ENCODE measurements around the gene SPTLC1.
"Not testable (repeated sequence)": the region's sequence is repeated elsewhere in the genome, so short reads cannot be mapped to it uniquely, and the experiment has no call there.

The SPTLC1 gene

DNA sequence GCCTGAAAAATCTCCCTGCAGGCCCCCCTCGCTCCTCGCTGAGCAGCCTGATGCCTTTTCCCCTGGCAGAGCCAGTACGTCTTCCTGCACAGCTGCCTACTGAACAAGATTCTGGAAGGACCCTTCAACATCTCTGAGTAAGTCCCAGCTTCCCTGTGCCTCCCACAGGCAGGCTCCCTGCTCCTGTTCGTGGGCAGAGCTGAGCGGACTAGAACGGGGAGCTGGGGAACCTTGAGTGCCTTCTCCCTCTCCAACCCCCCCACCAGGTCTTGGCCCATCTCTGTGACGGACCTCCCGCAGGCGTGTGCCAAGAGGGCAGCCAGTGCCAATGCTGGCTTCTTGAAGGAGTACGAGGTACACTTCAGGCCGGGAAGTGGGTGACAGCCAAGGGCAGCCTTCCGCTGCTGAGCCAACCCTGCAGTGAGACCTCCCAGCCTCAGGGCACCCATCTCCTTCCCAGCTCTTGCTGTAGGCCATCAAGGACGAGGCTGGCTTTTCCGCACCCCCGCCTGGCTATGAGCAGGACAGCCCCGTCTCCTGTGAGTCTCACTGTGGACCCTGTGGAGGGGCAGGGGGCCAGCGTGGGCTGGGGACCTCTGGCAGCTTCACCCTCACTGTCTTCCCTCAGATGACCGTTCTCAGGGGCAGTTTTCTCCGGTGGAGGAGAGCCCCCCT lies 21.1 kb upstream of the SPTLC1 start:
- Mint-ChIP-seq H3K36me3 (ENCODE audit: insufficient read depth) (peaks cover 12% of the 10 kb centered on the region), H3K4me1 (peaks cover 45% of the 10 kb centered on the region), H3K27me3 (peaks cover 23% of the 10 kb centered on the region), H3K27ac (ENCODE audit: low read depth) (no peak overlapping the region), H3K4me3 (no peak overlapping the region), H3K9me3 (peaks cover 3% of the 10 kb centered on the region)
- ATAC-seq (replicated peaks; ENCODE audit: extremely low read depth, poor library complexity, severe bottlenecking): no peak
- DNase-seq (ENCODE audit: low spot score in 2 of 2): no peak

DNA sequence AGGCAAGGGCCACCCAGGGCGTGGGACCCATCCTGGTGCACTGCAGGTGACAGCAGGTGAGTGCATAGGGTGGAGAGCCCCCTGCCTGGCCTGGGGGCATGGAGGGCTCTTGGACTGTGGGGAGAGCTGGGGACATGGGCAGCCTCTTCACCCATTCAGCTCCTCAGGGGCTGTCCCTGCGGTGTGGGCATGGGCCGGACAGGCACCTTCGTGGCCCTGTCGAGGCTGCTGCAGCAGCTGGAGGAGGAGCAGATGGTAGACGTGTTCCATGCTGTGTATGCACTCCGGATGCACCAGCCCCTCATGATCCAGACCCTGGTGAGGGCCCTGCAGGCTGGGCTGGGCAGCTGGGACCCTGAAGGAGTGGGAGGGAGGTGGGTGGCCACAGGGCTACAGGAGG lies 20.4 kb upstream of the SPTLC1 start:
- Mint-ChIP-seq H3K4me1 (peaks cover 43% of the 10 kb centered on the region), H3K36me3 (ENCODE audit: insufficient read depth) (peaks cover 12% of the 10 kb centered on the region), H3K27ac (ENCODE audit: low read depth) (no peak overlapping the region), H3K9me3 (peaks cover 6% of the 10 kb centered on the region), H3K27me3 (peaks cover 22% of the 10 kb centered on the region), H3K4me3 (no peak overlapping the region)
- DNase-seq (ENCODE audit: low spot score in 2 of 2): no peak
- no peak for ATAC-seq (replicated peaks; ENCODE audit: extremely low read depth, poor library complexity, severe bottlenecking)

DNA sequence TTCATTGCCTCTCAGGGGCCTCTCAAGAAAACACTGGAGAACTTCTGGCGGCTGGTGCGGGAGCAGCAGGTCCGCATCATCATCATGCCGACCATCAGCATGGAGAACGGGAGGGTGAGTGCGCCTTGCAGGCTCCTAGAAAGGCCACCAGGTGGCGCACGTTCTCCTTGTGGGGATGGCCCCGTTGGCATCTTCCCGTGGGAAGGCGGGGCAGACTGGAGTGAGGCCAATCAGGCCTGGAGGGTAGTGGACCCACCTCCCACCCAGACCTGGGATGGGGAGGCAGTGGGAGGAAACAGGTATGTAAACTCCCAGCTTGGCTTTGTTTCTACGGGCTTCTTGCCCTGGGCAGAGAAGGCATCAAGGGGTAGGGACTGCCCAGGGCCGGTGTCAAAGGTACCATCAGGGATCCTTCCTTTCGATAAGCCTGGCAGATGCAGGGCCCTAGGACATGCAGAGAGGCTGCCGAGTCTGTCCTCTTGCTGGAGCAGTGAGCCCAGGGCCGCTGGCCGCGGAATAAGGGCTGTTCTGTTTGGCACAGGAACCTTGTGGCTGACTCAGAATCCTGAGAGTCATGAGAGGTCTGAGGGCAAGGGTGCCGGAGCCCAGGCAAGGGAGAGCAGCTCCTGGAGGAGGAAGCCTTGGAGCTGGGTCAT lies 18.9 kb upstream of the SPTLC1 start:
- Mint-ChIP-seq H3K4me1 (peaks cover 34% of the 10 kb centered on the region), H3K27me3 (peaks cover 11% of the 10 kb centered on the region), H3K36me3 (ENCODE audit: insufficient read depth) (peaks cover 8% of the 10 kb centered on the region), H3K4me3 (peak overlapping the region; percentile 62), H3K9me3 (peaks cover 6% of the 10 kb centered on the region), H3K27ac (ENCODE audit: low read depth) (peak overlapping the region; percentile 50)
- peak; percentile 12 for ATAC-seq (replicated peaks; ENCODE audit: extremely low read depth, poor library complexity, severe bottlenecking)
- peak; percentile 56 to 58 for DNase-seq (ENCODE audit: low spot score in 2 of 2)

DNA sequence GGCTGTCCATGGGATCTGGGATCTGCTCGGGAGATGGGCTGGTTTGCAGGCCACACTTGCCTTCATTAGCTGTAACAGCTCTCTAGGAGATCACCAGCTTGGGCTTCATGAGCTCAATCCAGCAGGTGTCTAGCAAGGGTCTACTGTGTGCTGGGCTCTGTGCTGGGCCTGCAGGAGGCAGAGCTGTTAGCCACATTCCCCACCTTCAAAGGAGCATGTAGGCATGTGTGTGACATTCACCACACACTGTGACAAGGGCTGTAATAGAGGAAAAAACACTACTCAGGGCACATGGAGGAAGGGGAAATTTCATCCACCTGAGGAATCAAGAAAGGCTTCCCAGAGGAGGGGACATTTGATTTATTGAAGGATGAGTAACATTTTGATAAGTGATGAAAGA lies 17.7 kb upstream of the SPTLC1 start:
- peak; percentile 94 for ATAC-seq (replicated peaks; ENCODE audit: extremely low read depth, poor library complexity, severe bottlenecking)
- DNase-seq (ENCODE audit: low spot score in 2 of 2): peak in 1 of 2 donors; percentile 41
- H3K9me3 Mint-ChIP-seq; H3K36me3 Mint-ChIP-seq (ENCODE audit: insufficient read depth): not testable (repeated sequence)
- Mint-ChIP-seq H3K27ac (ENCODE audit: low read depth) (peak overlapping the region; percentile 70), H3K4me1 (peaks cover 34% of the 10 kb centered on the region), H3K4me3 (peak overlapping the region; percentile 62), H3K27me3 (peaks cover 11% of the 10 kb centered on the region)

DNA sequence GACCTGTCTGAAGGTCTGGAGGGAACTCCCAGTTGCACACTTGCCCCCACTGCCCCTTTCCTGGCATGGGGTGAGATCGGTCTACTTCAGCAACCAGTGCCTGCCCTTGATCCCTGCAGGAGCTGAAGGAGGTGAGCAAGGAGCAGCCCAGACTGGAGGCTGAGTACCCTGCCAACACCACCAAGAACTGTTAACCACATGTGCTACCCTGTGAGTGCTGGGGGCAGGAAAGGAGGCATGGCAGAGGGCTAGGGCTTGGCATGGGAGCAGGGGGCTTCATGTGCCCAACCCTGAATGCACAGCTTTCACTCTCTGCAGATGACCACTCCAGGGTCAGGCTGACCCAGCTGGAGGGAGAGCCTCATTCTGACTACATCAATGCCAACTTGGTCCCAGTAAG lies 17.3 kb upstream of the SPTLC1 start:
- Mint-ChIP-seq H3K4me3 (peak overlapping the region; percentile 62), H3K27me3 (peaks cover 11% of the 10 kb centered on the region), H3K9me3 (peaks cover 6% of the 10 kb centered on the region)

DNA sequence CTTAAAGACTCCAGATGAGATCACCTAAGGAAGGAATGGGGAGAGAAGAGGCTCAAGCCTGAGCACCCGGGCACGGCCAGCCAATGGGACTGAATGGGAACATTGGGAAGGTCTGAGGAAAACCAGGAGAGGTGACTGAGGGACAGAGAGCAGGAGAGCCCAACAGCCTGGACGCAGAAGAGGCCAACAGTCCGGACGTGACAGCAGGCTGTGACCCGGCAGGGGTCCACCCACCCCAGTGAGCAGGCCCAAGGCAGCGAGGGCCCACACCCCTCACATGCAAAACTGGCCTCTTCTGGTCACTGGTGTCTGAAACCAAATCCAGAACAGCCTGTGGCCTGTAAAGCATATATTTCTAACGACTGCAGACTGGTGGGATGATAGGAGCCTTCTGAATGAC lies 7.6 kb upstream of the SPTLC1 start:
- H3K36me3 Mint-ChIP-seq (ENCODE audit: insufficient read depth): no peaks in the 10 kb centered on the region
- no peak for DNase-seq (ENCODE audit: low spot score in 2 of 2)
- no peak for ATAC-seq (replicated peaks; ENCODE audit: extremely low read depth, poor library complexity, severe bottlenecking)
- H3K27me3 Mint-ChIP-seq: peaks cover 14% of the 10 kb centered on the region
- H3K4me1 Mint-ChIP-seq: no peaks in the 10 kb centered on the region
- H3K27ac Mint-ChIP-seq (ENCODE audit: low read depth): no peak overlapping the region
- no peaks in the 10 kb centered on the region for H3K9me3 Mint-ChIP-seq
- no peak overlapping the region for H3K4me3 Mint-ChIP-seq

More for the DNA sequence above, 17.3 kb upstream of the SPTLC1 start:
- ATAC-seq (replicated peaks; ENCODE audit: extremely low read depth, poor library complexity, severe bottlenecking): peak; percentile 66
- peak overlapping the region; percentile 70 for H3K27ac Mint-ChIP-seq (ENCODE audit: low read depth)
- H3K4me1 Mint-ChIP-seq: peaks cover 34% of the 10 kb centered on the region
- DNase-seq (ENCODE audit: low spot score in 2 of 2): no peak
- H3K36me3 Mint-ChIP-seq (ENCODE audit: insufficient read depth): peaks cover 8% of the 10 kb centered on the region

DNA sequence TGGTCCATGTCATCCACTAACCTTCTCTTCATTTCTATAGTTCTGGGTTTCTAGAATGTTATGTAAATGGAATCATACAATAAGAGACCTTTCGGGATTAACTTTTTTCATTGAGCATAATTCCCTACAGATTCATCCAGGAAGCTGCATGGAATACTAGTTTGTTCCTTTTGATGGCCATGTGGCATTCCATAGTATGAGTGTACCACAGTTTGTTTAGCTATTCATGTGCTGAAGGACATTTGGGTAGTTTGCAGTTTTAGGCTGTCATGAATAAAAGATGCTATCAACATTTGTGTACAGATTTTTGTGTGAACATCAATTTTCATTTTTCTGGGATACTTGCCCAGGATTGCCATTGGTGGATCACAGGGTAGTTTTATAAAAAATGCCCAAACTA lies 6.8 kb upstream of the SPTLC1 start:
- Mint-ChIP-seq H3K4me1 (no peaks in the 10 kb centered on the region), H3K36me3 (ENCODE audit: insufficient read depth) (no peaks in the 10 kb centered on the region), H3K9me3 (no peaks in the 10 kb centered on the region), H3K27me3 (peaks cover 14% of the 10 kb centered on the region), H3K27ac (ENCODE audit: low read depth) (no peak overlapping the region), H3K4me3 (no peak overlapping the region)
- ATAC-seq (replicated peaks; ENCODE audit: extremely low read depth, poor library complexity, severe bottlenecking) (no peak), DNase-seq (ENCODE audit: low spot score in 2 of 2) (no peak)

DNA sequence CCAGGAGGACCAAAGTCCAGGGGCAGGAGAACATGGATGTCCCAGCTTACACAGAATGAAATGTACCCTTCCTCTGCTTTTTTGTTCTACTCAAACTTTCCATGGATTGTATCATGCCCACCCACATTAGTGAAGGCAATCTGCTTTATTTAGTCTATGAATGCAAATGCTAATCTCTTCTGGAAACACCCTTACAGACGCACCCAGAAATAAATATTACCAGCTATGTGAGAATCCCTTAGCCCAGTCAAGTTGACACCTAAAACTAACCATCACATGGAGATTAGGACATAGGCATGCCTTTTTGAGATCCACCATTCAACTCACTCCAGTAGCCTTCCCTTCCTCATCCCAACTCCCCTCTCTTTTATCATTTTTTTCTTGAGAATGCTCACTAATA lies 6.1 kb upstream of the SPTLC1 start:
- no peak overlapping the region for H3K27ac Mint-ChIP-seq (ENCODE audit: low read depth)
- ATAC-seq (replicated peaks; ENCODE audit: extremely low read depth, poor library complexity, severe bottlenecking) (no peak), DNase-seq (ENCODE audit: low spot score in 2 of 2) (no peak)
- no peak overlapping the region for H3K4me3 Mint-ChIP-seq
- H3K9me3 Mint-ChIP-seq: no peaks in the 10 kb centered on the region
- H3K36me3 Mint-ChIP-seq (ENCODE audit: insufficient read depth): no peaks in the 10 kb centered on the region
- H3K4me1 Mint-ChIP-seq: peaks cover 2% of the 10 kb centered on the region
- peaks cover 14% of the 10 kb centered on the region for H3K27me3 Mint-ChIP-seq

DNA sequence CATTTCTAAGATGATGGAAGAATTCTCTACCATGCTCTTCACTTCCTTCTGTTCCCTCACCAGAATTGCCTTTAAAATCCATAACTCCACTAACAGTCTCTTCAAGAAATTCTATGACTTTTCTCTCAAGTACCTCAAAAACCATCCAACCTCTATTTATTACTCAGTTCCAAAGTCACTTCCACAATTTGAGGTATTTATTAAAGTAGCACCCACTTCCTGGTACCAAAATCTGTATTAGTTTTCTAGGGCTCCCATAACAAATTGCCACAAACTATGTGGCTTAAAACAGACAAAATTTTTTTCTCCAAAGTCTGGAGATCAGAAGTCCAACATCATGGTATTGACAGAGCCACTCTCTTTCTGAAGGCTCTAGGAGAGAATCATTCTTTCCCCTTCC lies 4.9 kb upstream of the SPTLC1 start:
- Mint-ChIP-seq H3K4me1 (peaks cover 10% of the 10 kb centered on the region), H3K27me3 (peaks cover 14% of the 10 kb centered on the region), H3K4me3 (no peak overlapping the region), H3K9me3 (no peaks in the 10 kb centered on the region), H3K27ac (ENCODE audit: low read depth) (no peak overlapping the region), H3K36me3 (ENCODE audit: insufficient read depth) (peaks cover 5% of the 10 kb centered on the region)
- ATAC-seq (replicated peaks; ENCODE audit: extremely low read depth, poor library complexity, severe bottlenecking) (no peak), DNase-seq (ENCODE audit: low spot score in 2 of 2) (no peak)

DNA sequence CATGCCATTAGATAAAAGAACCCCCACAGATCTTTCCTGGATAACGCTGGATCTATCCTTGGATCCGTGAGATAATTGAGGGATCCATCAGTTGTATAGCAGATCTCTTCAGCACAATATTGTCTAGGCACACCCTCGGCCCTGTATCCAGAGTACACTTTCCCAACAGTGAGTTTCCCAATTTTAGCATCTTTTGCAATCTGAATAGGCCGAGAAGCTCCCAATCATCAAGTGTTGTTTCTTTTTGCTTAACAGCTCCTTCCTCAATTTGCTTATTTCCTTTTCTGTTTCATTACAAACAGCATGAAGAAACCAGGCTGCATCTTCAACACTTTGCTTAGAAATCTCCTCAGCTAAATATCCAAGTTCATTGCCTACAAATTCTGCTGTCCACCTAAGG lies 4.4 kb upstream of the SPTLC1 start:
- Mint-ChIP-seq H3K27ac (ENCODE audit: low read depth) (no peak overlapping the region), H3K4me1 (peaks cover 13% of the 10 kb centered on the region), H3K36me3 (ENCODE audit: insufficient read depth) (peaks cover 7% of the 10 kb centered on the region), H3K9me3 (no peaks in the 10 kb centered on the region), H3K4me3 (no peak overlapping the region), H3K27me3 (peaks cover 14% of the 10 kb centered on the region)
- ATAC-seq (replicated peaks; ENCODE audit: extremely low read depth, poor library complexity, severe bottlenecking) (no peak), DNase-seq (ENCODE audit: low spot score in 2 of 2) (no peak)

DNA sequence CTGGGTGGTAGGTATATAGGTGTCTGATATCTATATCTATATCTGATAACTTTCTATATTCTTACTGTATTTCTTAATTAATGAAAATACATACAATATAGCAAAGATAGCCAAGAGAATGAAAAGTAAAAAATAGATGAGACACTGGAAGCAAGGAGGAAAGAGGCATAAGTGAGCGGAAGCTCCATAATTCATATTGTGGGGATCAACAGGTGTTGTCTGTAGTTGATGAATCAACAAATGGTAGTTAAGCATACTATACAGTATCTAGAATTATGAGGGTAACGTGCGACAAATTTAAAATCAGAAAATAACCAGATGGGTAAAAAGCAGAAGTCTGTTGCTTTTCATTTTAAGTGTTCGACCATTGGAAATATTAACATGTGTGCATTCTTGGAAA lies 7.1 kb downstream of the SPTLC1 start:
- DNase-seq (ENCODE audit: low spot score in 2 of 2): no peak
- Mint-ChIP-seq H3K9me3 (no peaks in the 10 kb centered on the region), H3K4me3 (no peak overlapping the region), H3K27ac (ENCODE audit: low read depth) (no peak overlapping the region), H3K36me3 (ENCODE audit: insufficient read depth) (peaks cover 34% of the 10 kb centered on the region), H3K27me3 (no peaks in the 10 kb centered on the region), H3K4me1 (peaks cover 32% of the 10 kb centered on the region)
- no peak for ATAC-seq (replicated peaks; ENCODE audit: extremely low read depth, poor library complexity, severe bottlenecking)

DNA sequence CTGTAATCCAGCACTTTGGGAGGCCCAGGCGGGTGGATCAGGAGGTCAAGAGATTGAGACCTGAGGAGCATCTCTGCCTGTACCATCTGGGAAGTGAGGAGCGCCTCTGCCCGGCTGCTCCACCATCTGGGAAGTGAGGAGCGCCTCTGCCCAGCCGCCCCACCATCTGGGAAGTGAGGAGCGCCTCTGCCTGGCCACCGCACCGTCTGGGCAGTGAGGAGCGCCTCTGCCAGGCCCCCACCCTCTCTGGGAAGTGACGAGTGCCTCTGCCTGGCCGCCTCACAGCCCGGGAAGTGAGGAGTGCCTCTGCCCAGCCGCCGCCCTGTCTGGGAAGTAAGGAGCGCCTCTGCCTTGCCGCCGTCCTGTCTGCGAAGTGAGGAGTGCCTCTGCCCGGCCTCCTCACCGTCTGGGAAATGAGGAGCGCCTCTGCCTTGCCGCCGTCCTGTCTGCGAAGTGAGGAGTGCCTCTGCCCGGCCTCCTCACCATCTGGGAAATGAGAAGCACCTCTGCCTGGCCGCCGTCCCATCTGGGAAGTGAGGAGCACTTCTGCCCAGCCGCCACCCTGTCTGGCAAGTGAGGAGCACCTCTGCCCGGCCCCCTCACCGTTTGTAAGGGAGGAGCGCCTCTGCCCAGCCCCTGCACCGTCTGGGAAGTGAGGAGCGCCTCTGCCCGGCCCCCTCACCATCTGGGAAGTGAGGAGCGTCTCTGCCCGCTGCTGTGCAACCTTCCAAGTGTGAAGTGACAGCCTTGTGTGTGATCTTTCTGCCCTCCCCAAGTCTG lies 9.6 kb downstream of the SPTLC1 start:
- H3K4me1 Mint-ChIP-seq: peaks cover 24% of the 10 kb centered on the region
- not testable (repeated sequence) for H3K4me3 Mint-ChIP-seq; ATAC-seq (replicated peaks; ENCODE audit: extremely low read depth, poor library complexity, severe bottlenecking); DNase-seq (ENCODE audit: low spot score in 2 of 2); H3K27me3 Mint-ChIP-seq; H3K9me3 Mint-ChIP-seq; H3K27ac Mint-ChIP-seq (ENCODE audit: low read depth)
- peaks cover 37% of the 10 kb centered on the region for H3K36me3 Mint-ChIP-seq (ENCODE audit: insufficient read depth)

DNA sequence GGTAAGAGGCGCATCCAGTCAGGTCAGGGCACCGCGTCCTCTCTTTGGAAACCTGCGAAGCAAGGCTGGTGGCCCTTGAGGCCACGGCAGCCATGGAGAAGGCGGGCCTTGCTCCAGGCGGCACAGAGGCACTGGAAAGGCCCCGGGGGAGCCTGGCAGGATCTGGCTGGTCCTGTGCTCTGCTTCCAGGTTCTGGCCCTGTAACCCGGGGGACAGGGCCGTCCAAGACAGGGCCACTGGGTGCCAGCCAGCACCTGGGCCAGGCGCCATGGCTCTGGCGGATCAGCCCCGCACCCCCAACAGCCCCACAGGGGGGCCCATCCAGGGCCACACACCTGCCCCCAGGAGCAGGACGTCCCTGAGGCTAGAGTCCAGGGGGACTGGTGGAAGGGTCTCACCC lies 11.6 kb downstream of the SPTLC1 start:
- not testable (repeated sequence) for H3K27ac Mint-ChIP-seq (ENCODE audit: low read depth); DNase-seq (ENCODE audit: low spot score in 2 of 2); ATAC-seq (replicated peaks; ENCODE audit: extremely low read depth, poor library complexity, severe bottlenecking); H3K4me3 Mint-ChIP-seq; H3K9me3 Mint-ChIP-seq; H3K27me3 Mint-ChIP-seq
- Mint-ChIP-seq H3K4me1 (peaks cover 33% of the 10 kb centered on the region), H3K36me3 (ENCODE audit: insufficient read depth) (peaks cover 38% of the 10 kb centered on the region)
